IMR-90 (cell line): ENCODE measurements around the gene HERC3. TPM values are rescaled to one million over a fixed set of nuclear protein-coding genes. Genes with fewer than 3 reads are reported as not detected.

ENCODE experiments used
- ATAC-seq: fragments of 200-7000 bp; cut with Tn5 transposase; 2 replicates; pipeline ENCODE4 v1.9.1; 2020; ENCODE audit warnings: low read depth, mild to moderate bottlenecking, moderate library complexity
- BruUV-seq: library from RNA; stranded (reverse); fragments of 400-500 nt; replicated peaks from 2 replicates; lab custom pipeline; 2021; lab: Mats Ljungman, UMichigan
- CTCF ChIA-PET: fragments of 300-600 bp; formaldehyde crosslinking; extraction: SDS; loops from one replicate; lab custom pipeline; 2021; ENCODE audit warnings: antibody characterized with exemption; lab: Yijun Ruan, JAX
- POLR2A ChIA-PET: fragments of 300-600 bp; sonication (Branson Sonifier 250); formaldehyde crosslinking; loops from one replicate; lab custom pipeline; 2022; ENCODE audit warnings: antibody characterized with exemption; ENCODE audit not compliant: unreplicated experiment; lab: Charles Lee
- DNase-seq: peaks from one replicate; pipeline ENCODE4 v3.0.0; 2013
- H2AFZ ChIP-seq: replicated peaks from 2 replicates; pipeline ENCODE3; 2013; ENCODE audit warnings: low read length, mild to moderate bottlenecking; ENCODE audit not compliant: poor library complexity
- H2AK5ac ChIP-seq: 2 replicates; pipeline ENCODE4 v1.6.1; 2013; ENCODE audit warnings: low read depth, low read length, inconsistent platforms
- H2AK9ac ChIP-seq: replicated peaks from 2 replicates; pipeline ENCODE3; 2013; ENCODE audit warnings: mild to moderate bottlenecking, low read depth, low read length, moderate library complexity; ENCODE audit not compliant: poor library complexity
- H2BK120ac ChIP-seq: 2 replicates; pipeline ENCODE4 v1.6.1; 2013; ENCODE audit warnings: low read depth, low read length, inconsistent platforms
- H2BK15ac ChIP-seq: 3 replicates; pipeline ENCODE4 v1.6.1; 2013; ENCODE audit warnings: low read depth, low read length, inconsistent platforms
- H2BK20ac ChIP-seq: 2 replicates; pipeline ENCODE4 v1.6.1; 2013; ENCODE audit warnings: low read depth, mild to moderate bottlenecking, inconsistent platforms, low read length, moderate library complexity
- H2BK5ac ChIP-seq: 2 replicates; pipeline ENCODE4 v1.6.1; 2013; ENCODE audit warnings: mild to moderate bottlenecking, low read depth, low read length, inconsistent platforms; ENCODE audit not compliant: poor library complexity, severe bottlenecking
- H3K14ac ChIP-seq: replicated peaks from 2 replicates; pipeline ENCODE4 v1.6.1; 2013; ENCODE audit warnings: low read depth, low read length, inconsistent platforms
- H3K18ac ChIP-seq: 2 replicates; pipeline ENCODE4 v1.6.1; 2013; ENCODE audit warnings: low read depth, low read length, control low read depth
- H3K23ac ChIP-seq: 2 replicates; pipeline ENCODE4 v1.6.1; 2013; ENCODE audit warnings: low read depth, low read length, inconsistent platforms
- H3K27ac ChIP-seq: 2 replicates; pipeline ENCODE4 v1.5.1; 2013; ENCODE audit warnings: mild to moderate bottlenecking, control low read depth, low read length; ENCODE audit not compliant: insufficient read depth
- H3K27me3 ChIP-seq: 2 replicates; pipeline ENCODE4 v1.6.1; 2013; ENCODE audit warnings: low read length; ENCODE audit not compliant: control insufficient read depth, insufficient read depth
- H3K36me3 ChIP-seq: 2 replicates; pipeline ENCODE4 v1.6.1; 2013; ENCODE audit warnings: low read length, mixed read lengths; ENCODE audit not compliant: control insufficient read depth, insufficient read depth
- H3K4ac ChIP-seq: 2 replicates; pipeline ENCODE4 v1.6.1; 2013; ENCODE audit warnings: low read depth, low read length, inconsistent platforms
- H3K4me1 ChIP-seq: 2 replicates; pipeline ENCODE4 v1.6.1; 2013; ENCODE audit warnings: low read length, mixed read lengths; ENCODE audit not compliant: control insufficient read depth, insufficient read depth
- H3K4me2 ChIP-seq: 2 replicates; pipeline ENCODE4 v1.6.1; 2013; ENCODE audit warnings: low read depth, mild to moderate bottlenecking, control low read depth, low read length, moderate library complexity
- H3K4me3 ChIP-seq: 2 replicates; pipeline ENCODE4 v1.5.1; 2013; ENCODE audit warnings: low read depth, mild to moderate bottlenecking, control low read depth, low read length, moderate library complexity; ENCODE audit not compliant: insufficient read depth
- H3K56ac ChIP-seq: 2 replicates; pipeline ENCODE4 v1.6.1; 2013; ENCODE audit warnings: low read length, inconsistent platforms; ENCODE audit not compliant: insufficient read depth; ENCODE audit errors: extremely low read depth
- H3K79me1 ChIP-seq, 2 experiments: 2 replicates each; pipeline ENCODE4 v1.6.1; 2013; ENCODE audit warnings: low read length in 2 of 2, inconsistent platforms in 1 of 2, low read depth in 1 of 2
- H3K9ac ChIP-seq: 2 replicates; pipeline ENCODE4 v1.6.1; 2013; ENCODE audit warnings: low read depth, low read length, control low read depth
- H3K9me1 ChIP-seq: 2 replicates; pipeline ENCODE4 v1.6.1; 2013; ENCODE audit warnings: low read length, inconsistent platforms; ENCODE audit not compliant: insufficient read depth
- H3K9me3 ChIP-seq: 2 replicates; pipeline ENCODE4 v1.6.1; 2013; ENCODE audit warnings: low read length; ENCODE audit not compliant: control insufficient read depth, insufficient read depth
- H4K20me1 ChIP-seq: 2 replicates; pipeline ENCODE4 v1.6.1; 2013; ENCODE audit warnings: low read length, inconsistent platforms; ENCODE audit not compliant: insufficient read depth
- H4K5ac ChIP-seq: 2 replicates; pipeline ENCODE4 v1.6.1; 2013; ENCODE audit warnings: mild to moderate bottlenecking, low read depth, low read length, control low read depth
- H4K8ac ChIP-seq, 2 experiments: 2 replicates each; pipeline ENCODE4 v1.6.1; 2013; ENCODE audit warnings: low read depth in 2 of 2, low read length in 2 of 2, control low read depth in 1 of 2, inconsistent platforms in 1 of 2
- H4K91ac ChIP-seq: 2 replicates; pipeline ENCODE4 v1.6.1; 2013; ENCODE audit warnings: low read depth, low read length, inconsistent platforms; ENCODE audit not compliant: insufficient read depth
- BHLHE40 ChIP-seq: fragments of 150-350 bp; IDR thresholded peaks from 2 replicates; pipeline ENCODE4 v1.6.1; 2016; ENCODE audit warnings: mild to moderate bottlenecking, low read depth, low read length
- CEBPB ChIP-seq: IDR thresholded peaks from 2 replicates; pipeline ENCODE4 v1.6.1; 2012; ENCODE audit warnings: low read depth, low read length, improper control_type of control experiment
- CHD1 ChIP-seq: IDR thresholded peaks from 2 replicates; pipeline ENCODE4 v1.6.1; 2012; ENCODE audit warnings: low read depth, low read length, improper control_type of control experiment
- ELK1 ChIP-seq: fragments of 150-350 bp; IDR thresholded peaks from 2 replicates; pipeline ENCODE4 v1.6.1; 2016; ENCODE audit warnings: low read depth, mild to moderate bottlenecking, low read length, moderate library complexity, borderline replicate concordance
- FOS ChIP-seq: fragments of 150-350 bp; IDR thresholded peaks from 2 replicates; pipeline ENCODE4 v1.6.1; 2016; ENCODE audit warnings: low read depth, low read length
- MAFK ChIP-seq: IDR thresholded peaks from 2 replicates; pipeline ENCODE4 v1.6.1; 2012; ENCODE audit warnings: low read depth, low read length, improper control_type of control experiment
- MAZ ChIP-seq: IDR thresholded peaks from 2 replicates; pipeline ENCODE4 v1.6.1; 2012; ENCODE audit warnings: low read depth, mild to moderate bottlenecking, low read length, improper control_type of control experiment, moderate library complexity, borderline replicate concordance
- MXI1 ChIP-seq: IDR thresholded peaks from 2 replicates; pipeline ENCODE4 v1.6.1; 2012; ENCODE audit warnings: low read depth, mild to moderate bottlenecking, low read length, moderate library complexity, borderline replicate concordance
- NFE2L2 ChIP-seq: fragments of 150-350 bp; IDR thresholded peaks from 2 replicates; pipeline ENCODE4 v1.6.1; 2016; ENCODE audit warnings: low read depth, mild to moderate bottlenecking, low read length
- POLR2A ChIP-seq: IDR thresholded peaks from 2 replicates; pipeline ENCODE4 v1.6.1; 2012; ENCODE audit warnings: mild to moderate bottlenecking, low read depth, low read length
- RAD21 ChIP-seq: IDR thresholded peaks from 2 replicates; pipeline ENCODE4 v1.6.1; 2012; ENCODE audit warnings: low read length, improper control_type of control experiment
- RFX5 ChIP-seq: IDR thresholded peaks from 2 replicates; pipeline ENCODE4 v1.8.0; 2012; ENCODE audit warnings: low read depth, mild to moderate bottlenecking, low read length, moderate library complexity
- SMC3 ChIP-seq: fragments of 150-350 bp; IDR thresholded peaks from 2 replicates; pipeline ENCODE4 v1.6.1; 2016; ENCODE audit warnings: low read depth, mild to moderate bottlenecking, antibody characterized with exemption, low read length, moderate library complexity
- USF2 ChIP-seq: fragments of 150-350 bp; IDR thresholded peaks from 2 replicates; pipeline ENCODE4 v1.6.1; 2017; ENCODE audit warnings: mild to moderate bottlenecking, antibody characterized with exemption, low read length, low read depth
- WGBS, 2 experiments: methylation state at CpG; one replicate each; pipeline versions ENCODE4 v1.1.5 to v1.1.7; 2013; ENCODE audit warnings: missing lambda C conversion rate in 2 of 2; ENCODE audit not compliant: insufficient read length in 1 of 2; ENCODE audit errors: extremely low coverage in 2 of 2; 5-methylcytosine and 5-hydroxymethylcytosine counted together
- dilution Hi-C: fragments of 300-500 bp; cut with HindIII; formaldehyde crosslinking; loops from one replicate; pipeline ENCODE4 v1.14.3; 2018; ENCODE audit warnings: low sequenced_read_pairs; ENCODE audit not compliant: unreplicated experiment
- in situ Hi-C: fragments of 300-500 bp; cut with MboI; formaldehyde crosslinking; loops from 3 replicates; pipeline ENCODE4 v1.14.3; 2019; ENCODE audit warnings: low sequenced_read_pairs, inconsistent platforms, mixed read lengths
- intact Hi-C: fragments of 100-400 bp; cut with micrococcal nuclease; formaldehyde crosslinking; loops from 2 replicates; pipeline ENCODE4 v1.10.0; 2022
- polyA plus RNA-seq, 3 experiments: library from polyadenylated mRNA; depleted of rRNA; stranded (reverse); fragments of >200 nt; gene quantifications; 2 replicates each; pipeline ENCODE4 v1.2.3, GENCODE V29; 2012; ENCODE audit warnings: low replicate concordance in 1 of 3
- total RNA-seq: library from RNA; depleted of rRNA; stranded (reverse); fragments of >200 nt; gene quantifications from 2 replicates; pipeline ENCODE4 v1.2.3, GENCODE V29; 2012
- TF ChIP-seq, protein P1 (sequence below): conservative IDR thresholded peaks from 2 replicates; pipeline ENCODE4 v1.5.1; 2012; ENCODE audit warnings: mild to moderate bottlenecking, low read depth, low read length, improper control_type of control experiment

HERC3 gene
- total and polyA plus RNA-seq, 2 of the 4 experiments (the other 2 are of a cell fraction), result 8.9 to 9.5 TPM

GRCh38 chr4:88706574-88706973, 114.3 kb downstream of the HERC3 start:
- WGBS, 2 experiments, result 31% methylated on average over 5 of the region's 9 CpGs; no CpG with 5 or more reads in 1 of the 2 experiments
- Histone ChIP-seq H3K4me1 (peaks cover 10% of the 10 kb centered on the region), H4K91ac (no peak overlapping the region), H3K14ac (no peak overlapping the region; the same call in 1 of the 2 replicates), H3K9ac (peak overlapping the region; percentile 58; the same call in 1 of the 2 replicates), H2BK15ac (no peak overlapping the region), H3K23ac (no peak overlapping the region), H3K9me3 (no peaks in the 10 kb centered on the region), H3K18ac (no peak overlapping the region), H2AFZ (peak overlapping the region; percentile 79), H3K56ac (no peak overlapping the region), H4K5ac (peak overlapping the region; percentile 58), H2BK5ac (no peak overlapping the region), H3K36me3 (peaks cover 2% of the 10 kb centered on the region; the same call in 1 of the 2 replicates), H2BK120ac (no peak overlapping the region), H3K27ac (0 out of 2 replicates have a peak overlapping the region, but pooled peaks have one; percentile 26), H3K4me3 (no peak overlapping the region), H2BK20ac (0 out of 2 replicates have a peak overlapping the region, but pooled peaks have one; percentile 18), H3K79me1 (no peaks in the 10 kb centered on the region), H3K9me1 (no peaks in the 10 kb centered on the region), H3K27me3 (no peaks in the 10 kb centered on the region), H2AK9ac (no peak overlapping the region), H2AK5ac (no peak overlapping the region), H3K4me2 (no peak overlapping the region; the same call in 1 of the 2 replicates), H4K20me1 (no peaks in the 10 kb centered on the region), H4K8ac (peak overlapping the region in 1 of 2 experiments; percentile 16; a peak in 1 of 4 replicates), H3K4ac (0 out of 2 replicates have a peak overlapping the region, but pooled peaks have one; percentile 10)
- dilution Hi-C loops, result no loop called here
- intact Hi-C loops, result loop anchor here (1.0 to 5.0 kb wide), 3 partner anchors 86 to 318 kb away; no protein-coding TSS in a partner anchor
- BruUV-seq, result no TSS peak
- in situ Hi-C loops, result loop anchor here (5.0 kb wide), 1 partner anchor 316 kb away; no protein-coding TSS in a partner anchor
- POLR2A ChIA-PET, result no interaction called here
- CTCF ChIA-PET, result interaction anchor here (0.6 to 2.6 kb wide), 23 partner anchors 10 to 658 kb away, joined by 3 to 16 read pairs (median 3); no protein-coding TSS in a partner anchor
- peak; percentile 76 for ATAC-seq
- DNase-seq, result peak; percentile 77
- no peak for TF ChIP-seq RFX5
- TF ChIP-seq, protein P1, sequence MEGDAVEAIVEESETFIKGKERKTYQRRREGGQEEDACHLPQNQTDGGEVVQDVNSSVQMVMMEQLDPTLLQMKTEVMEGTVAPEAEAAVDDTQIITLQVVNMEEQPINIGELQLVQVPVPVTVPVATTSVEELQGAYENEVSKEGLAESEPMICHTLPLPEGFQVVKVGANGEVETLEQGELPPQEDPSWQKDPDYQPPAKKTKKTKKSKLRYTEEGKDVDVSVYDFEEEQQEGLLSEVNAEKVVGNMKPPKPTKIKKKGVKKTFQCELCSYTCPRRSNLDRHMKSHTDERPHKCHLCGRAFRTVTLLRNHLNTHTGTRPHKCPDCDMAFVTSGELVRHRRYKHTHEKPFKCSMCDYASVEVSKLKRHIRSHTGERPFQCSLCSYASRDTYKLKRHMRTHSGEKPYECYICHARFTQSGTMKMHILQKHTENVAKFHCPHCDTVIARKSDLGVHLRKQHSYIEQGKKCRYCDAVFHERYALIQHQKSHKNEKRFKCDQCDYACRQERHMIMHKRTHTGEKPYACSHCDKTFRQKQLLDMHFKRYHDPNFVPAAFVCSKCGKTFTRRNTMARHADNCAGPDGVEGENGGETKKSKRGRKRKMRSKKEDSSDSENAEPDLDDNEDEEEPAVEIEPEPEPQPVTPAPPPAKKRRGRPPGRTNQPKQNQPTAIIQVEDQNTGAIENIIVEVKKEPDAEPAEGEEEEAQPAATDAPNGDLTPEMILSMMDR, result peak; percentile 74
- TF ChIP-seq USF2, result no peak
- no peak for TF ChIP-seq BHLHE40
- TF ChIP-seq POLR2A, result no peak
- peak; percentile 82 for TF ChIP-seq SMC3
- TF ChIP-seq FOS, result no peak
- peak; percentile 88 for TF ChIP-seq RAD21
- no peak for TF ChIP-seq MAZ
- no peak for TF ChIP-seq CHD1
- TF ChIP-seq CEBPB, result 0 out of 2 replicates have a peak, but pooled peaks have one; percentile 11
- no peak for TF ChIP-seq NFE2L2
- no peak for TF ChIP-seq ELK1
- TF ChIP-seq MAFK, result no peak
- no peak for TF ChIP-seq MXI1
